ENCODE results near the gene GFY.

GRCh38 chr19:49409441-49410029, 15.7 kb upstream of the GFY start:
- TF ChIP-seq CTCF (IDR thresholded peaks at IDR 0.05; ENCODE audit: low read length) (no peak), EZH2 (IDR thresholded peaks at IDR 0.05; ENCODE audit: borderline replicate concordance, low read length) (no peak)
